Hematopoietic multipotent progenitor cell treated with erythropoietin and hydrocortisone succinate and interleukin-3 and kit ligand, for 15 days (in vitro differentiated cells): ENCODE data around the gene TCL1B.

Experiments
- DNase-seq: peaks from one replicate; pipeline ENCODE4 v3.0.0-alpha.2; 2015; ENCODE audit warnings: low spot score

The TCL1B gene

GRCh38 chr14:95667249-95667693 lies 19.0 kb upstream of the TCL1B start:
- DNase-seq = no peak

- no peak for DNase-seq
These were observed 17.9 kb upstream of the TCL1B start for GRCh38 chr14:95668235-95668772.

- DNase-seq = no peak
These were observed 11.6 kb upstream of the TCL1B start for GRCh38 chr14:95674613-95675012.

GRCh38 chr14:95675486-95675885 lies 10.7 kb upstream of the TCL1B start:
- DNase-seq = no peak

- DNase-seq = no peak
These were observed 8.9 kb upstream of the TCL1B start for GRCh38 chr14:95677179-95677835.

- DNase-seq = no peak
These were observed 6.9 kb upstream of the TCL1B start for GRCh38 chr14:95679148-95679815.

- no peak for DNase-seq
These were observed 6.1 kb upstream of the TCL1B start for GRCh38 chr14:95679998-95680735.

- DNase-seq = no peak
These were observed 5.1 kb upstream of the TCL1B start for GRCh38 chr14:95681153-95681552.

- peak; percentile 64 for DNase-seq
These were observed 2.4 kb upstream of the TCL1B start for GRCh38 chr14:95683793-95684192.

GRCh38 chr14:95686935-95687334 lies 709 bp downstream of the TCL1B start:
- DNase-seq = no peak

- no peak for DNase-seq
These were observed 3.2 kb downstream of the TCL1B start for GRCh38 chr14:95689441-95689840.

- DNase-seq = no peak
These were observed 4.6 kb downstream of the TCL1B start for GRCh38 chr14:95690815-95691214.

- DNase-seq = no peak
These were observed 5.4 kb downstream of the TCL1B start for GRCh38 chr14:95691591-95691990.

GRCh38 chr14:95692109-95692508 lies 5.9 kb downstream of the TCL1B start:
- DNase-seq = no peak

GRCh38 chr14:95695051-95695450 lies 8.8 kb downstream of the TCL1B start:
- no peak for DNase-seq

- no peak for DNase-seq
These were observed 9.7 kb downstream of the TCL1B start for GRCh38 chr14:95695913-95696312.

GRCh38 chr14:95696741-95697140 lies 10.5 kb downstream of the TCL1B start:
- DNase-seq = no peak

GRCh38 chr14:95697764-95698163 lies 11.5 kb downstream of the TCL1B start:
- DNase-seq = no peak

- no peak for DNase-seq
These were observed 12.1 kb downstream of the TCL1B start for GRCh38 chr14:95698287-95698686.

- DNase-seq = no peak
These were observed 13.2 kb downstream of the TCL1B start for GRCh38 chr14:95699412-95699811.

GRCh38 chr14:95700221-95700976 lies 14.2 kb downstream of the TCL1B start:
- DNase-seq = no peak

- DNase-seq = no peak
These were observed 15.6 kb downstream of the TCL1B start for GRCh38 chr14:95701846-95702221.
